GM11168 (cell line): ENCODE data around the gene MRNIP.
"Not testable (repeated sequence)": the region's sequence is repeated elsewhere in the genome, so short reads cannot be mapped to it uniquely, and the experiment has no call there.

ENCODE experiments used
- in situ Hi-C: fragments of 300-500 bp; cut with MboI; formaldehyde crosslinking; loops from one replicate; pipeline ENCODE4 v1.12.0; 2022; ENCODE audit warnings: low sequenced_read_pairs; ENCODE audit not compliant: unreplicated experiment

MRNIP gene

DNA sequence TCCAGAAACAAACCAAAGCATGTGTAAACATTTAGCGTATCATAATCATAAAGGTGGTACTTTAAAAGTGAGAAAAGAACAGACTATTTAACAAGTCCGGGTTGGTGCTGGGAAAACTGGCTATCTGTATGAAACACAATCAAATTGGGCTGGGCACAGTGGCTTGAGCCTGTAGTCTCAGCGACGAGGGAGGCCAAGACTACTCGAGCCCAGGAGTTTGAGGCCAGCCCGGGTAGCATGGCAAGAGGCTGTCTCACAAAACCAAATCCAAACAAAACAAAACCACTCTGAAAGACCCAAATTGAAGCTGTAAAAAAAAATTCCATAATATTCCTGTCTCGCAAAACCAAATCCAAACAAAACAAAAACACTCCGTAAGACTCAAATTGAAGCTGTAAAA lies 4.3 kb downstream of the MRNIP start:
- in situ Hi-C loops = no loop called here

DNA sequence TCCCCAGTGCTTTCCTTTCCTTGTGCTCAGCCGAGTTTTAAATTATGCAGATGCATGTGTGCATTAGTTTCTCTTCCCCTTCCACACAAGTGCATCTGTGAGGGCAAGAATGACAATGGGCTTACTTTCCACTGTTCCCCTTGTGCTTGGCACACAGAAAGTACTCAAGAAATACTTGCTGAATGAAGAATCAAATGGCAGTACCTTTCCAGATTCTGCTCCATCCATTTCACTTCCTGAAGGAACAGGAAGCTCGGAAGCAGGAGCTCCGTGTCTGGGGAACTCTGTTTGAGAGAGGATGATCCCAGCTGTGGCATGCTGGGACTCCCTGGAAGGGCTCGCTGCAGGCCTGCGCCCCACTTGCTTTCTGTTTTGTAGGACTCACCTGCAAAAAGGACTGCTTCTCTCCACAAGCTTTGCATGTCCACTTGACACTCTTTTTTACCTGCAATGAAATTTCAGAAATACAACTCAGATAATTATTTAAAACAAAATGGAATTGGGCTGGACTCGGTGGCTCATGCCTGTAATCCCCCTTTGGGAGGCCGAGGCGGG lies 5.5 kb downstream of the MRNIP start:
- in situ Hi-C loops = no loop called here

DNA sequence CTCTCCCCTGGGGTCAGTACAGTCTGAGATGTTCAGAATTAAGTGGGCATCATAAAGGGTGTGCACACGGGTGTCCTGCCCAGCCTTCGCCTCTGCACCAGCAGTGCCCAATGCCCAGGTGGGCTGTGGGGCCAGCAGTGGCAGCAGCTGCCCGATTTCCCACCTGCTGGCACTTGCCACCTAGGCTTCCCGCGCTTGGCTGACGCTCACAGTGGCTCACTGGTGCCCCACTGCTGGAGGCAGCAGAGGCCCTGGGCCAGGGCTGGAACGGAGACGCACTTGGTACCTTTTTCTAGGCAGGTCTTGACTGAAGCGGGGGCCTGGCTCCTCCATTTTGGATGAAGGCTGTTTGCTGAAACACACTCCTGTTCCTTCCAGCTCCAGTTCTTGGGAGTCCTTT lies 17.0 kb downstream of the MRNIP start:
- in situ Hi-C loops = no loop called here

DNA sequence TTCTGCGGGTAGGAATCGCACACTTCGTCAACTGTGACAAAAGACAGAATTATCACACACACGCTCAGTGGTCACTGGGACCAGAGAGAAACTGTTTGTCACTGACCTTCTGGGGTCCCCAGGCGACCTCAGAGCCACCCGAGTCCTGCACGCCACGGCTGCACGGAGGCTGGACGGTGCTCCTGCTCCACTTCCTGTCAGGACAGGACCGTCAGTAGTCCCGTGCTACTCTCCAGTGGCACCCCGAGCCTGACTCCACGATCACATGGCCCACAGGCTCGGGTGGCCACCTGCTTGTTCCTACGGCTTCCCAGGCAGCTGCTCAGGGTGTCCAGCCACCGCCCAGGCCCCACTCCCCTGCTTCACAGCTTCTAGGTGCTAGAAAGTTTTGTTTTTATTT lies 17.9 kb downstream of the MRNIP start:
- in situ Hi-C loops = no loop called here

DNA sequence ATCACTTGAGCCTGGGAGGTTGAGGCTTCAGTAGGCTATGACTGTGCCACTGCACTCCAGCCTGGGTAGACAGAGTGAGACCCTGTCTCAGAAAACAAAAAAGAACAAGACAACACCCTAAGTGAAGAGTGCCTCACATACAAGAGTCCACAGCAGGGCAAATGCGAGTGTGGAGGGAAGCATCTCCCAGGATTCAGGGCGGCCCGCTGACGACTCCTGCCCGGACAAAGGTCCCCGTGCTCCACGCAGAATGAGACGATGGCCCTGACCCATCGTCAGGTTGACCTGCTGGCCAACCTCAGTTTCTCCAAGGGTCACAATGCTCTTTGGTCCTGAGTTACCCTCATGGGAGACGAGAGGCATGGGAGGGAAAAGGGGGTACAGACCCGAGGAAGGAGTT lies 18.3 kb downstream of the MRNIP start:
- in situ Hi-C loops = no loop called here

DNA sequence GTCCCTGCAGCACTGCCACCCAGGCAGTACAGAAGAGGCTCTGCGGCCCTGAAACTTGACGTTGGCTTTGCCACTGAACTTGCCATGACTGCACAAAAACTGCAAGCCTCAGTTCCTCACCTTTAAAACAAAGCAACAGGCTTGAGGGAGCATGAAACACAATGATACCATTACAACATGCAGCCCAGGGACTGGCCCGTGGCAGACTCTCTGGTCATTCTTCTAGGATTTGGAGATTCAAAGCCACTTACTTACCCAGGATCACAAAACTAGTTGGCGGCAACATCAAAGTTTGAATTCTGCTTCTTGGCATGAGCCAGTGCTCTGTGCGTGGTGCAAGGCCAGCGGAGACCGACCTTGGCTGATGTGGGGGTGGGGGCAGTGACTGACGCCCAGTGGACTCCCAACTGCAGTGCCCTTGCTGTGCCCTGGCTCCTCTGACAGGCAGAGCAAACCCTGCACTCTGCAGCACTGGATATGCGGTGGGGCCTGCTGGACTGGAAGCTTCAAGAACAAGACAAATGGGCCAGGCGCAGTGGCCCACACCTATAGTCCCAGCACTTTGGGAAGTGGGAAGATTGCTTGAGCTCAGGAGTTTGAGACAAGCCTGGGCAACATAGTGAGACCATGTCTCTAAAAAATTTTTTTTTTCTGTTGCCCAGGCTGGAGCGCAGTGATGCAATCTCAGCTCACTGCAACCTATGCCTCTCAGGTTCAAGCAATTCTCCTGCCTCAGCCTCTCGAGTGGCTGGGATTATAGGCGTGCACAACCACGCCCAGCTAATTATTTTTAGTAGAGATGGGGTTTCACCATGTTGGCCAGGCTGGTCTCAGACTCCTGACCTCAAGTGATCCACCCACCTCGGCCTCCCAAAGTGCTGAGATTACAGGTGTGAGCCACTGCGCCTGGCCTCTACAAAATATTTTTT lies 19.0 kb downstream of the MRNIP start:
- in situ Hi-C loops = no loop called here

DNA sequence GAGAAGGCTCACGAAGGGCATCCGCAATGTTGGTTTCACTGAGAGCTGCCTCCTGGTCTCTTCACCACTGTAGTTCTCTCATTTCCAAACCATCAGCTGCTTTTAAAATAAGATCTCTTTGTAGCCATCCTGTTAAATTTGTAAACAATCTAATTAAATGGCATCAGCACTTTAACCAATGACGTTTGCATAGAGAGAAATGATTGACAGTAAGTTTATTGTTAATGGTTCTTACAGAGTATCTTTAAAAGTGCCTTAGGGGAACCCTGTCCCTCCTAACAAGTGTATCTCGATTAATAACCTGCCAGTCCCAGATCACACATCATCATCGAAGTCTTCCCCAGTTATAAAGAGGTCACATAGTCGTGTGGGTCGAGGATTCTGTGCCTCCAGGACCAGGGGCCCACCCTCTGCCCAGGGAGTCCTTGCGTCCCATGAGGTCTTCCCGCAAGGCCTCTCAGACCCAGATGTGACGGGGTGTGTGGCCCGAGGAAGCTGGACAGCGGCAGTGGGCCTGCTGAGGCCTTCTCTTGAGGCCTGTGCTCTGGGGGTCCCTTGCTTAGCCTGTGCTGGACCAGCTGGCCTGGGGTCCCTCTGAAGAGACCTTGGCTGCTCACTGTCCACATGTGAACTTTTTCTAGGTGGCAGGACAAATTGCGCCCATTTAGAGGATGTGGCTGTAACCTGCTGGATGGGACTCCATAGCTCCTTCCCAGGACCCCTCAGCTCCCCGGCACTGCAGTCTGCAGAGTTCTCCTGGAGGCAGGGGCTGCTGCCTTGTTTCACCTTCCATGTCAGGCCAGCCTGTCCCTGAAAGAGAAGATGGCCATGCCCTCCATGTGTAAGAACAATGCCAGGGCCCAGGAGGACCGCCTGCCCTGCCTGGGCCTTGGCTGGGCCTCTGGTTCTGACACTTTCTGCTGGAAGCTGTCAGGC lies 21.3 kb downstream of the MRNIP start:
- in situ Hi-C loops = no loop called here

DNA sequence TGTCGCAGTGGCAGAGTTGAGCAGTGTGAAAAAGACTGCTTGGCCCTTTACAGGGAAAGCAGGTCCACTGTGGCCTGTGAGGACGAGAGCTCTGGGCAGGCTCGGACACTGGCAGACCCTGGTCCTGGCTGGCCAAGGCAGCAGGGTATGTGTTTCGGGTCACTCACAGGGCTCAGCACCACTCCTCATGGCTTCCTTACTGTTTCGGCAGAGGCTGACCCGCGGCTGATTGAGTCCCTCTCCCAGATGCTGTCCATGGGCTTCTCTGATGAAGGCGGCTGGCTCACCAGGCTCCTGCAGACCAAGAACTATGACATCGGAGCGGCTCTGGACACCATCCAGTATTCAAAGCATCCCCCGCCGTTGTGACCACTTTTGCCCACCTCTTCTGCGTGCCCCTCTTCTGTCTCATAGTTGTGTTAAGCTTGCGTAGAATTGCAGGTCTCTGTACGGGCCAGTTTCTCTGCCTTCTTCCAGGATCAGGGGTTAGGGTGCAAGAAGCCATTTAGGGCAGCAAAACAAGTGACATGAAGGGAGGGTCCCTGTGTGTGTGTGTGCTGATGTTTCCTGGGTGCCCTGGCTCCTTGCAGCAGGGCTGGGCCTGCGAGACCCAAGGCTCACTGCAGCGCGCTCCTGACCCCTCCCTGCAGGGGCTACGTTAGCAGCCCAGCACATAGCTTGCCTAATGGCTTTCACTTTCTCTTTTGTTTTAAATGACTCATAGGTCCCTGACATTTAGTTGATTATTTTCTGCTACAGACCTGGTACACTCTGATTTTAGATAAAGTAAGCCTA lies 22.2 kb downstream of the MRNIP start:
- in situ Hi-C loops = no loop called here

DNA sequence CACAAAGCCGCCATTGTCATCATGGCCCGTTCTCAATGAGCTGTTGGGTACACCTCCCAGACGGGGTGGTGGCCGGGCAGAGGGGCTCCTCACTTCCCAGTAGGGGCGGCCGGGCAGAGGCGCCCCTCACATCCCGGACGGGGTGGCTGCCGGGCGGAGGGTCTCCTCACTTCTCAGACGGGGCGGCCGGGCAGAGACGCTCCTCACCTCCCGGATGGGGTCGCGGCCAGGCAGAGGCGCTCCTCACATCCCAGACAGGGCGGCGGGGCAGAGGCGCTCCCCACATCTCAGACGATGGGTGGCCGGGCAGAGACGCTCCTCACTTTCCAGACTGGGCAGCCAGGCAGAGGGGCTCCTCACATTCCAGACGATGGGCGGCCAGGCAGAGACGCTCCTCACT lies 23.7 kb downstream of the MRNIP start:
- in situ Hi-C loops = not testable (repeated sequence)

DNA sequence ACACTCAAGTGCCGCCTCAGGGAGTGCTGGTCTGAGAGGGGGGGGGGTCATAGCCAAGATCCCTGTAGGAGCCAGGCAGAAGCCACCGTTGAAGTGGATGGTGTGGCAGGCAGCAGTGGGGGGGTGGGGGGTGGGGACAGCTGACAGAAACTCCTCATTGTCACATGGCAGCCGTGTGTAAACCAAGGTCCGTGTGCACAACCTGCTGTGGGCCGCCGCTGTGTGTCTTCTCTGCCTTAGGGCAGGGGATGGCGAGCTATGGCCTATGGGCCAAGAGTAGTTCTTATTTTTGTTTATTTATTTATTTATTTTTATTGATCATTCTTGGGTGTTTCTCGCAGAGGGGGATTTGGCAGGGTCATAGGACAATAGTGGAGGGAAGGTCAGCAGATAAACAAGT lies 24.5 kb downstream of the MRNIP start:
- in situ Hi-C loops = no loop called here

DNA sequence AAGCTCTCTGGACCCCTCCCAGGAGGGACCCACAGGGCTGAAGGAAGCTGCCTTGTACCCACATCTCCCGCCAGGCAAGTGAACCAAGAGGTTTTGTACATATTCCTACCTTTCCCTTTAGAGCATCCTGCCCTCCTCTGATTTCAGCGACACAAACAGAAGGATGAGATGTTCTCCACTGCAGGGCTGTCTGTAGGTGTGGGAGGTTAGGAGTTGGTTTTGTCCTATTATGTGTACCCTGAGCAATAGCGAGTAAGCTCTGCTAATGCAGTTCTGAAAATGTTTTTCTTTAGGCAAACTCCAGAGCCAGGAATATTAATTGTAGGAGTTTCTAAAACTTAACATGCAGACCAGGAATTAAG lies 24.9 kb downstream of the MRNIP start:
- in situ Hi-C loops = no loop called here

DNA sequence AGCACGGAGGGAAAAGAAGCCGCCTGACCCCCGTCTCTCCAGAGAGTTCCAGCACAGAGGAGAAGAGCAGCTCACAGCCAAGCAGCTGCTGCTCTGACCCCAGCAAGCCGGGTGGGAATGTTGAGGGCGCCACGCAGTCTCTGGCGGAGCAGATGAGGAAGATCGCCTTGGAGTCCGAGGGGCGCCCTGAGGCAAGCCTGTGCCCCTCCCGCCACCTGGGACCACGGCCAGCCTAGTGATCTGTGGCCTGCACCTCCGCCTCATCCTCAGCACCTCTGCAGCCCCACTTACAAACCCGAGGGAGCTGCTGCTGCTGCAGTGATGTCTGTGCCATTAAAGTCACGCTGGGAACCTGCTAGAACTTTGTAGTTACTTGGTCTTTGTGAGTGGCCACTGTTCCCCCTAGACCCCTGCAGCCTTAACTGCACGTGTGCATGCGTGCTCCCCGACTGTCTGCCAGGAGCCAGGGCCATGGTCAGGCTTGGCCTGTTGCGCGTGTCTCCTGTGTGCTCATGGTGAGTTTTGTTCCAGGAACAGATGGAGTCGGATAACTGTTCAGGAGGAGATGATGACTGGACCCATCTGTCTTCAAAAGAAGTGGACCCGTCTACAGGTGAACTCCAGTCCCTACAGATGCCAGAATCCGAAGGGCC lies 25.4 kb downstream of the MRNIP start:
- in situ Hi-C loops = no loop called here

DNA sequence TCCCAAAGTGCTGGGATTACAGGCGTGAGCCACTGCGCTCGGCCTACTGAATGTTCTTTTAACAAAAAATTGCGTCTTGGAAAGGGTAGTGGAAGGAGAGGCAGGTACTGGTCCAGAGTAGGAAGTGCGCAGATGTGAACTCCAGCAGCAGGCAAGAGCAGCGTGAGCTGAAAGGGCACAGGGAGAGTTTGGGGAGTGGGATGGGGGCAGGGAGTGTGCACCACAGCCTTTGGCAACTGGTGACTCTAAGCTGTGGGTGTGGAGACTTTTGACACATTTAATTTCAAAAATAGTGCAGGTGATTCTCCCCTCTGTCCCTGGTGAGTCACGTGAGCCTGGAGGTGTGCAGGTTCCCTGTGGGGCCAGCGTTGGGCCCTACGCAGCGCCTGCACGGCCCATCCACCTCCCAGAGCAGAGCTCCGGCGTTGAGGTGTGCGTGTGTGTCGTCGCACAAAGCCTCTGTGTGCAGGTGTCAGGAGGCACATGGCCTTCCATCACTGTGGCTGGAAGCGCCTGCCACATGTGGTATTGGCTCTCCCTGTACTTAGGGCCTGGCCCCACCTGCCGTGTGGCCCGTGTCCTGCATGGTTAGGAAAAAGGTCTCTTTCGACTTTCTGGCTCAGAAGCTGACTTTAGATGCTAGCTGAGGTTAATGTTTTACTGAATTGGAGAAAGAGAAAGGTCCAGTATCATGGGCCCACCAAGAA lies 26.4 kb downstream of the MRNIP start:
- in situ Hi-C loops = no loop called here

DNA sequence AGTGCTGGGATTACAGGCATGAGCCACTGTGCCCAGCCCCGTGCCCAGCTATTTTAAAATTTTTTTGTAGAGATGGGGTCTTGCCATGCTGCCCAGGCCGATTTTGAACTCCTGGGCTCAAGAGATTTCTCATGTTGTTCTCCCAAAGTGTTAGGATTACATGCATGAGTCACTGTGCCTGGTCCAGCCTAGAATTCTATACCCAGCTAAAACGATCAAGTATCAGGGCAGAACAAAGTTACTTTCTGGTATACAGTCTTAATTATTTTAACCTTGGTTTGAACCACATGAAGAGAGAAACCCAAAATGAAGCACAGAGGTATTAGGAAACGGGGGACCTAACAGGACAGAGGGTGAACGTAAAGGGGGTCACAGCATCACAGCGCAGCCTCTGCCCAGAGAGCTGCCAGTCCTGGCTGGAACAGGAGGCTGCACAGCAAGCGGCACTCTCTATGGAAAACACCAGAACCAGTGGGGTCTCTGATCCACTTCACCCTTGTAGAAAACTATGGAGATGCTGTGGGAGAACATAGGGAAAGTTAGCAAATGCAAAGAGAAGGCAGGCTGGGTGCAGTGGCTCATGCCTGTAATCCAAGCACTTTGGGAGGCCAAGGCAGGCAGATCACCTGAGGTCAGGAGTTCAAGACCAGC lies 27.7 kb downstream of the MRNIP start:
- in situ Hi-C loops = no loop called here

DNA sequence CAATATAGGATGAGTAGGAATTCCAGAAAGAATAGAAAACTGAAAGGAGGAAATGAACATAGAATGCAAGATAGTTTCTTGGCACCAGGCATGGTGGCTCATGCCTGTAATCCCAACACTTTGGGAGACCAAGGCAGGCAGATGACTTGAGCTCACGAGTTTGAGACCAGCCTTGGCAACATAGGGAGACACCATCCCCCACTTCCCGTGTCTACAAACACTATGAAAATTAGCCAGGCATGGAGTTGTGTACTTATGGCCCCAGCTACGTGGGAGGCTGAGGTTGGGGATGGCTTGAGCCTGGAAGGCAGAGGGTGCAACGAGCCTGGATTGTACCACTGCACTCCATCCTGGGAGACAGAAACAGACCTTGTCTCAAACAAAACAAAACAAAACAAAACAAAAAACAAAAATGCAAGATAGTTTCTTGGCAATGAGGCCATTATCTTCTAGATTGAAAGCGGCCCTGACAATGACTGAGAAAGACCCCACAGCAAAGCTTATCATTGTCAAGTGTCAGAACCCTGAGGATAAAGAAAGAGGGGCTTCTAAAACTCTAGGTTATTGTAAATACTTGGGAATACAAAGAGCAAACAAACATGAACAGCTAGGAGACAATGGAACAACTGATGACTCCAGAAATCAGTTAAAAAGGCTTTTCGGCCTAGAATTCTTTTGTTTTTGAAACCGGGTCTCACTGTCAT lies 28.7 kb downstream of the MRNIP start:
- in situ Hi-C loops = no loop called here

DNA sequence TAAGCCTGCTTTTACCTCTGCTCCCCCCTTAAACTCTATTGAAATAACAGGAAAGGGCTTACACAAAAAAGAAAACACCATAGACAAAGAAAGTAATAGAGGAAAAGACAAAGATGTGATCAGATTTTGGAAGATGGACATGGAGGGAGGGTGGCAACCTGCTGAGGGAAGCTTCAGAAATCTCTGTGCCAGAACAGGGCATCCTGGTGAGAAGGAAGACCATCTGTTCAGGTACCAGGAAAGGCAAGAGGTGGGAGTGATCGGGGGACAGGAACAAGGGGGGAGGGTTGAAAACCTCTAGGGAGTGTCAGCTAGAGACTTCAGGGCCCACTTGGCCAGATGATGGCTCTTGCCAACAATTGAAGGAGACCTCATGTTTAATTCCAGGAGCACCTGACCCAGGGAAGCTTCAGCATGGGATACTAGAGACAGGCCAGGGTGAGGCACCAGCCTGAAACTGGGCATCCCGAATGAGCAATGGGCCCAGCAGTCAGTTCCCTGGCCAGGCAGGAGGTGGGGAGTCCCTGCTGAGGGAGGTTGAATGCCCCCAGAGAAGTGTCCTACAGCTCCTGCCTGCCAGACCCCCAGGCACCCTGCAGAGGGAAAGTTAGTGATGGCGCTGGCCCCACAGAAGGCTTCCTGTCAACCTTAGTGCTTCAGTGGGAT lies 29.7 kb downstream of the MRNIP start:
- in situ Hi-C loops = no loop called here

DNA sequence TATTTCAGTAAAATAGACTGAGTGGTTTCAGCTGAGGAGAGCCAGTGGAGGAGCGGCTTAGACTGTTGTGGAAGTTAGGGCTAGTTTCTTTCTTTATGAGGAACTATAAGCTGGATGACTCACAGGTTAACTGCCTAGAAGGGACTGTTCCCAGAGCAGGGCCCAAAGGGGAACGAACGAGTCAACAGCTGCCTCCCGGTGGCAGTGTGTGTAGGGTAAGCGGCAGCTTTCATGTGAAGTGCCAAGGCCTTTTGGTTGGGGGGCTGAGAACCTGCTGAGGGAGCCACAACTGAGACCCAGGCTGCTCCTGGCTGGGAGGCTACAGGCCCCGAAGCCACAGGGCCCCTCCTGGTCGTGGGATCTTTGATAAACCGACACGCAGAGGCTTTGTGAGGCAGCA lies 30.9 kb downstream of the MRNIP start:
- in situ Hi-C loops = no loop called here
